GM12875 (cell line): Measurements from ENCODE around the gene NOTUM.

Experiments used
- H3K4me3 ChIP-seq: one replicate; pipeline ENCODE4 v1.5.1; 2011; ENCODE audit warnings: low read depth, low read length, control low read depth
- TF ChIP-seq, protein P1 (sequence below): IDR thresholded peaks from 2 replicates; pipeline ENCODE4 v1.5.1; 2011; ENCODE audit warnings: low read depth, mild to moderate bottlenecking, control low read depth, inconsistent platforms, low read length, moderate library complexity, borderline replicate concordance; ENCODE audit not compliant: insufficient read depth

The NOTUM gene

DNA sequence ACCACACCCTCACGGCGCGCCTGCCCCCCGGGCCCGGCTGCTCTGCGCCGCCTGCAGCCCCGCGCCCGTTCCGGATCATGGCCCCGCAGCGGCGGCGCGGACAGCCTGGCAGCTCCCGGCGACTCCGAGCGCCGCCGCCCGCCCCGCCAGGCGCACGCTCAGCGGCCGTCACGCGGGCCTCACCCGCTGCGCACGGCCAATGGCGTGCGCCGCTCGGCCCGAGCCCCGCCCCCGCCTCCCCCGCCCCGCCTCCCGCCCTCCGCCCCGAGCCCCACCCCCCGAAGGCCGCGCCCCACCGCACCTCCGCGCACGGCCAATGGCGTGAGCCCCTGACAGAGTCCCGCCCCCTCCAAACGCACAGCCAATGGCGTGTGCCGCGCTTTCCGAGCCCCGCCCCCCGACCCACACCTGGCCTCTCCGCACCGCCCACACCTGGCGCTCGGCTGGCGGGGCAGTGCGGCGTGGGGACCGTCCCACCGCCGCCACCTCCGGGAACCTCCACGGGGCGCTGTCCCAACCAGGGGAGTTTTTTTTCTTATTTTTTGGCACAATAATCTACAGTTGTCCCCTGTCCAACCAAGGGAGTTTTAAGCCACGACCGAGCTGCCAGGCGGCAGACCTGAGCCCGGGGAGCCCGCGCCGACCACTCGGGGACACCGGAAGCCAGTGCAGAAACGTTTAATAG, 49.6 kb downstream of the NOTUM start, which contains the start of gene PCYT2:
Gene PCYT2, minus strand, starts transcription at position 123 of the 685 bp plus-strand sequence. Its CDS starts 44 bp downstream, at position 79.
- TF ChIP-seq, protein P1, sequence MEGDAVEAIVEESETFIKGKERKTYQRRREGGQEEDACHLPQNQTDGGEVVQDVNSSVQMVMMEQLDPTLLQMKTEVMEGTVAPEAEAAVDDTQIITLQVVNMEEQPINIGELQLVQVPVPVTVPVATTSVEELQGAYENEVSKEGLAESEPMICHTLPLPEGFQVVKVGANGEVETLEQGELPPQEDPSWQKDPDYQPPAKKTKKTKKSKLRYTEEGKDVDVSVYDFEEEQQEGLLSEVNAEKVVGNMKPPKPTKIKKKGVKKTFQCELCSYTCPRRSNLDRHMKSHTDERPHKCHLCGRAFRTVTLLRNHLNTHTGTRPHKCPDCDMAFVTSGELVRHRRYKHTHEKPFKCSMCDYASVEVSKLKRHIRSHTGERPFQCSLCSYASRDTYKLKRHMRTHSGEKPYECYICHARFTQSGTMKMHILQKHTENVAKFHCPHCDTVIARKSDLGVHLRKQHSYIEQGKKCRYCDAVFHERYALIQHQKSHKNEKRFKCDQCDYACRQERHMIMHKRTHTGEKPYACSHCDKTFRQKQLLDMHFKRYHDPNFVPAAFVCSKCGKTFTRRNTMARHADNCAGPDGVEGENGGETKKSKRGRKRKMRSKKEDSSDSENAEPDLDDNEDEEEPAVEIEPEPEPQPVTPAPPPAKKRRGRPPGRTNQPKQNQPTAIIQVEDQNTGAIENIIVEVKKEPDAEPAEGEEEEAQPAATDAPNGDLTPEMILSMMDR, result no peak
- peak within 1 kb of the TSS; percentile 74 for H3K4me3 ChIP-seq

DNA sequence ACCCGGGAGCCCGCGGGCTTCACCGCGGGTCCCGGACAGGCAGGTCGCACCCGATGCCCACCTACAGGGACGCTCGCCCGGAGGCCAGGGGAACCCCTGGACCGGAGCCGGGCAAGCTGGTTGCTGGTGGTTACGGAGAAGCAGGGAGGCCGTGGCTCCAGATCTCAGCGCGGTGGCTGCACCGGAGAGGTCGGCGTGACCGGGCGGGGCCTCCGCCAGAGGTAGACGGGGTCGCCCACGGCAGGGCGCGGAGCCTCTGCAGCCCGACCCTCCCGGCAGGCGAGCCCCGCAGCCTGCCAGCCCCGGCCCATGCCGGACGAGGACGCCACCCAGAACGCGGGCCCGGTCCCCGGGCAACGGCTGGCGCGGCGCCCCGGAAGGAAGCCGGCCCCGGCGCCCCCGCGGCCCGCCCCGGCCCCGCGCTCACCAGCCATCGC, 50.1 kb downstream of the NOTUM start:
- H3K4me3 ChIP-seq, result peak overlapping the region; percentile 74
- TF ChIP-seq, protein P1, result no peak

DNA sequence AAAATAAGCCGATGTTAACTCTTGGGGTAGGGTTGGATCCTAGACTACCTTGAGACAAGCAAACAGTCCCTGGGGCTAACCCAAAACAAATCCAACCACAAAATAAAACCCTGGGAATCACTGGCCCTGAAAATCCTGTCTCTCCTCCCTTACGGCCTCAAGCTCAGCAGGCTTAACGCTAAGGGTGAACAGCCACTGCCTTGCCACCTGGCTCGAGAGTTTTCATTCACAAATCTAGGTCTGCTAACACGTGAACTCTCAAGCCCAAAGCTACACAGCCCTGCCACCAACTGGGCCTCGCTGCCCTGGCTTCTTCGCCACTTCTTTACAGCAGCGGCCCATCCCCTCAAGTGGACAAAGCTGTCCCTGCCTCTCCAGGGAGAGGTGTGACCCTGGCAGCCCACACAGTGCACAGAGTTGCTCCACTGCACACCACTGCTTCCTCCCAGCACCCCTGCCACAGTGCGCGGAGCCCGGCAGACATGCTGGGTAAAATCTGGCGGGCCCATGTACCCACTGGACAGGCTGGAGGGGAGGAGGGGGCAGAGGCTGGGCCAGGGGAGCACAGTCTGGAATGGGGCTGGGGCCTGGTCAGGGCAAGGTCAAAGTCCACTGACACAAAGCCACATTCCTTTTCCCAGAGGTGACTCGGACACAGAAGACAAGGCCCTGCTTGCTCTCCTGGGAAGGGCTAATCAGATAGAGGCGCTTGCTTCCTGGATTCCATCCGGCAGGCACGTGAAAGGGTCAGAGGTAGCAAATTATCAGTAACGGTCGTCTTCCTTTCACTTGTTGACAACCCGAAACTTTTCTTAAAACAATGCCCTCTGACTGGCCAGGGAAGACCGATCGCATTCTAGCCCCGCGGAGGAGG, 50.8 kb downstream of the NOTUM start:
- TF ChIP-seq, protein P1, result no peak
- peak overlapping the region; percentile 74 for H3K4me3 ChIP-seq

DNA sequence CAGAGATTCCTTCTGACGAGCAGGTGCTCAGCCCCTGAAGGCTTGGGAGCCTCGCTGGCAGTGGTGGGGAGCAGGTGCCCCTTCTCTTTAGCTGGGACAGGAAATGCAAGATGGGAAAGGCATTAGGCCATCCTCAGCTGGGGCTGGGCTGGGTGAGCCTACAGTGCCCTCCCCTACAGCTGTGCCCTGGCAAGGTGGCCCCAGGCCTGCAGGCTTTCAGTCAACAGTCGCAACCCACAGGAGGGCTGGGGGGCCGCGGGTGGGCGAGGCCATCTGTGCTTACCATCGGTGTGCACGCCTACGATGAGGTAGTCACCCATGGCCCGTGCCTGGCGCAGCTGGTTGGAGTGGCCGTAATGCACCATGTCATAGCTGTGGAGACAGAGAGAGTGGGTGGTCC, 51.8 kb downstream of the NOTUM start:
- TF ChIP-seq, protein P1, result no peak
- H3K4me3 ChIP-seq, result no peak overlapping the region

DNA sequence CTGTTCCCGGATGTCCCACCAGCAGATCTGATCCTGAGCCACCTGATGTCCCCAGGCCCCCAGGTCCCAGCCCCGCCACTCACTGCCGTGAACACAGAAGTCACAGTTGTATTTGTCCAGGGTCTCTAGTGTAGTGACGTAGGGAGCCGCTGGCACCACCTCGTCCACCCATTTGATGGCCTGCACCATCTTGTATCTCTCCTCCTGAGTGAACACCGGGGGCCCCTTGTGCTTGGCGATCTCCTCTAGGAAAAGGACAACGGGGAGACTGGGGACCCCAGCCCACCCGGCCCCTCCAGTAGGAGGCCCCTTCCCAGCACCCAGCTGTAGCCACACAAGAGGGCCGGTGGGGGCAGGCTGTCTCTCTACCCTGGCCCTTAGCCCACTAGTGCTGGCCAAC, 52.2 kb downstream of the NOTUM start:
- TF ChIP-seq, protein P1, result no peak
- no peak overlapping the region for H3K4me3 ChIP-seq

DNA sequence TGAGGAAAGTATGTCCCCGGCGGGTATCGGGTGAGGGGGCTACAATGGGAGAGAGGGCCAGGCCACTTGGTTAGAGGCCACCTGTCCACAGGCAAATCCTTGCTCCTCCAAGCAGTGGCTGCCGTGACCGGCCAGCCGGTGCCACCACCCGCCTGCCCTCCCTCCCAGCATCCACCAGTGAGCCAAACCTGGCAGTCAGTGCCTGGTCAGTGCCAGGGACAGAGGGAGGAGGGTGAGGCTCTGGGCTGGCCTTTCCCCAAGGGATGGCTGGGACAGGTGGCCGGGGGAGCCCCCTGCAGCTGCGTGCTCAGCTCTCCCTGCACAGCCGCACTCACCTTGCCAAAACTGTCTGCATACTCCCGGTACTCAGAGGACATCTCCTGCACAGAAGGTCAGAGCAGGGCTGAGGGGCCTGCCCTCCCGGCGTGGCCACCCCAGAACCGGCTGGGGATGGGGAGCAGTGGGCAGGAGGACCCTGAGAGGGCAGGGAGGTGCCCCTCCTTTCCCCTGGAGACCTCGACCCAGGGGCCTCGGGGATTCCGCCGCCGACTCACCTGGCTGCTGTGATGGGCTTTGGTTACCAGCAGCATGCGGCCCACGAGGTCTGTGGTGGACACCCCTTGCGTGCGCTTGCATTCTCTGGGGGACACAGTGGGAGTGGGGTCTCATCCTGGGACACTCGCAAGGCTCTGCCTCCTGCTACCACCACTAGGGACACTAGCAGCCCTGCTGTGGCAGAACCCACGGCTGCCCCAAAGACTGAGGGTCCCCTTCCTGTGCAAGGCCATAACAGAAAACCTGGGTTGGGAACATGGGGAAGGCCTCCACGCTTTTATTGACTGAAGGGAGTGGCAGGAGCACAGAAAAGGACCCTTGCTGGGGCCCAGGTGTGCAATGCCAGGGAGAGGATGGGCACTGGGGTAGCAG, 53.5 kb downstream of the NOTUM start:
- TF ChIP-seq, protein P1, result no peak; the same call in 1 of the 2 replicates
- no peak overlapping the region for H3K4me3 ChIP-seq
